Measurements from ENCODE around the gene MVB12B.

The MVB12B gene

GRCh38 chr9:126302730-126303129 is 23.9 kb upstream of the MVB12B start:
- TF ChIP-seq SIN3A (IDR thresholded peaks at IDR 0.05; ENCODE audit: borderline replicate concordance, insufficient read depth, low read length) (no peak), TAF1 (IDR thresholded peaks at IDR 0.05; ENCODE audit: borderline replicate concordance, insufficient read depth, low read length) (no peak)

- TF ChIP-seq FOXP2 (optimal IDR thresholded peaks at IDR 0.05; ENCODE audit: borderline replicate concordance, extremely low read depth, extremely low read length, insufficient read depth) (no peak), TAF1 (IDR thresholded peaks at IDR 0.05; ENCODE audit: borderline replicate concordance, insufficient read depth, low read length) (no peak), SIN3A (IDR thresholded peaks at IDR 0.05; ENCODE audit: borderline replicate concordance, insufficient read depth, low read length) (no peak), POLR2AphosphoS5 (IDR thresholded peaks at IDR 0.05; ENCODE audit: low read depth, low read length) (no peak), REST (IDR thresholded peaks at IDR 0.05; ENCODE audit: insufficient read depth in 1 of 2, low read depth in 2 of 2, low read length in 2 of 2) (no peak)
These were observed 23.1 kb upstream of the MVB12B start for GRCh38 chr9:126303488-126303887.

GRCh38 chr9:126304207-126304970 is 22.2 kb upstream of the MVB12B start:
- TF ChIP-seq TAF1 (IDR thresholded peaks at IDR 0.05; ENCODE audit: borderline replicate concordance, insufficient read depth, low read length) (no peak), FOXP2 (optimal IDR thresholded peaks at IDR 0.05; ENCODE audit: borderline replicate concordance, extremely low read depth, extremely low read length, insufficient read depth) (no peak), SIN3A (IDR thresholded peaks at IDR 0.05; ENCODE audit: borderline replicate concordance, insufficient read depth, low read length) (no peak), POLR2AphosphoS5 (IDR thresholded peaks at IDR 0.05; ENCODE audit: low read depth, low read length) (no peak)

- TF ChIP-seq FOXP2 (optimal IDR thresholded peaks at IDR 0.05; ENCODE audit: borderline replicate concordance, extremely low read depth, extremely low read length, insufficient read depth): no peak
- no peak for TF ChIP-seq TAF1 (IDR thresholded peaks at IDR 0.05; ENCODE audit: borderline replicate concordance, insufficient read depth, low read length)
- no peak for TF ChIP-seq REST (IDR thresholded peaks at IDR 0.05; ENCODE audit: insufficient read depth in 1 of 2, low read depth in 2 of 2, low read length in 2 of 2)
- no peak for TF ChIP-seq POLR2AphosphoS5 (IDR thresholded peaks at IDR 0.05; ENCODE audit: low read depth, low read length)
- no peak for TF ChIP-seq SIN3A (IDR thresholded peaks at IDR 0.05; ENCODE audit: borderline replicate concordance, insufficient read depth, low read length)
These were observed 21.7 kb upstream of the MVB12B start for GRCh38 chr9:126304971-126305320.

- TF ChIP-seq FOXP2 (optimal IDR thresholded peaks at IDR 0.05; ENCODE audit: borderline replicate concordance, extremely low read depth, extremely low read length, insufficient read depth): no peak
- TF ChIP-seq TAF1 (IDR thresholded peaks at IDR 0.05; ENCODE audit: borderline replicate concordance, insufficient read depth, low read length): no peak
- TF ChIP-seq REST (IDR thresholded peaks at IDR 0.05; ENCODE audit: insufficient read depth in 1 of 2, low read depth in 2 of 2, low read length in 2 of 2): no peak
- no peak for TF ChIP-seq SIN3A (IDR thresholded peaks at IDR 0.05; ENCODE audit: borderline replicate concordance, insufficient read depth, low read length)
- TF ChIP-seq POLR2AphosphoS5 (IDR thresholded peaks at IDR 0.05; ENCODE audit: low read depth, low read length): no peak
These were observed 20.5 kb upstream of the MVB12B start for GRCh38 chr9:126306071-126306647.

Data from PFSK-1 (cell line).